Breast epithelium (tissue), 3 donors: Measurements from ENCODE around the gene KRTAP5-9.
"Not testable (repeated sequence)": the region's sequence is repeated elsewhere in the genome, so short reads cannot be mapped to it uniquely, and the experiment has no call there.

Source experiments
- POLR2A ChIP-seq: fragments of 450-650 bp; IDR thresholded peaks from one replicate; pipeline ENCODE4 v1.6.1; 2016; ENCODE audit warnings: antibody characterized with exemption, mild to moderate bottlenecking, moderate library complexity
- POLR2AphosphoS5 ChIP-seq, 3 donors: sonication (generic); formaldehyde crosslinking; IDR thresholded peaks; one replicate each; pipeline ENCODE4 v1.6.1; 2017; ENCODE audit warnings: antibody characterized with exemption in 3 of 3
- TF ChIP-seq, protein P1 (sequence below), 3 donors: fragments of 450-650 bp; IDR thresholded peaks; one replicate each; pipeline ENCODE4 v1.5.1; 2016 to 2017; ENCODE audit warnings: antibody characterized with exemption in 3 of 3, mild to moderate bottlenecking in 3 of 3, moderate library complexity in 3 of 3

DNA sequence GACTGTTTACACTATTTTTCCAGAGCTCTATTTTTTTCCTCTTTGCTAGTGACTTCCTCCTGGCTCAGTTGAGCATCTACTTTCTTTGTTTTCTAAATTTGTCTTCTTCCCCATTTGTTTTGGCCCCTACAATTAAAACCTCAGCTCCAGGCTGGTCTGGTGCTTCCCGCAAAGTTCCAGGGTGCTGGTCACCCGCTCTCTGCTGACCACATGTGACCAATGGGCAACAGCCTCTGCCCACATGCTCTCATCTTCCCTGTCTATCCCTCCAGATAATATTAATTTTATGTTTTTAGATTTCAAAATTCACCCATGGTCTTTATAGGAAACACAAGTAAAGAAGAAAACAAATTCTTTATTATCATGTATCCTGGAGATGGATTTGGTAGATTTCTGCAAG, 34.7 kb downstream of the KRTAP5-9 start:
- TF ChIP-seq, protein P1, sequence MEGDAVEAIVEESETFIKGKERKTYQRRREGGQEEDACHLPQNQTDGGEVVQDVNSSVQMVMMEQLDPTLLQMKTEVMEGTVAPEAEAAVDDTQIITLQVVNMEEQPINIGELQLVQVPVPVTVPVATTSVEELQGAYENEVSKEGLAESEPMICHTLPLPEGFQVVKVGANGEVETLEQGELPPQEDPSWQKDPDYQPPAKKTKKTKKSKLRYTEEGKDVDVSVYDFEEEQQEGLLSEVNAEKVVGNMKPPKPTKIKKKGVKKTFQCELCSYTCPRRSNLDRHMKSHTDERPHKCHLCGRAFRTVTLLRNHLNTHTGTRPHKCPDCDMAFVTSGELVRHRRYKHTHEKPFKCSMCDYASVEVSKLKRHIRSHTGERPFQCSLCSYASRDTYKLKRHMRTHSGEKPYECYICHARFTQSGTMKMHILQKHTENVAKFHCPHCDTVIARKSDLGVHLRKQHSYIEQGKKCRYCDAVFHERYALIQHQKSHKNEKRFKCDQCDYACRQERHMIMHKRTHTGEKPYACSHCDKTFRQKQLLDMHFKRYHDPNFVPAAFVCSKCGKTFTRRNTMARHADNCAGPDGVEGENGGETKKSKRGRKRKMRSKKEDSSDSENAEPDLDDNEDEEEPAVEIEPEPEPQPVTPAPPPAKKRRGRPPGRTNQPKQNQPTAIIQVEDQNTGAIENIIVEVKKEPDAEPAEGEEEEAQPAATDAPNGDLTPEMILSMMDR (IDR thresholded peaks at IDR 0.05) = not testable (repeated sequence)
- not testable (repeated sequence) for TF ChIP-seq POLR2A; POLR2AphosphoS5 (IDR thresholded peaks at IDR 0.05)
